IPS DF 4.7 (cell line): ENCODE measurements around the gene REG1A.

ENCODE experiments used
- DNase-seq: peaks from one replicate; pipeline ENCODE4 v3.0.0-alpha.2; 2013; ENCODE audit warnings: low spot score; ENCODE audit errors: extremely low read depth

REG1A gene, protein sequence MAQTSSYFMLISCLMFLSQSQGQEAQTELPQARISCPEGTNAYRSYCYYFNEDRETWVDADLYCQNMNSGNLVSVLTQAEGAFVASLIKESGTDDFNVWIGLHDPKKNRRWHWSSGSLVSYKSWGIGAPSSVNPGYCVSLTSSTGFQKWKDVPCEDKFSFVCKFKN

DNA sequence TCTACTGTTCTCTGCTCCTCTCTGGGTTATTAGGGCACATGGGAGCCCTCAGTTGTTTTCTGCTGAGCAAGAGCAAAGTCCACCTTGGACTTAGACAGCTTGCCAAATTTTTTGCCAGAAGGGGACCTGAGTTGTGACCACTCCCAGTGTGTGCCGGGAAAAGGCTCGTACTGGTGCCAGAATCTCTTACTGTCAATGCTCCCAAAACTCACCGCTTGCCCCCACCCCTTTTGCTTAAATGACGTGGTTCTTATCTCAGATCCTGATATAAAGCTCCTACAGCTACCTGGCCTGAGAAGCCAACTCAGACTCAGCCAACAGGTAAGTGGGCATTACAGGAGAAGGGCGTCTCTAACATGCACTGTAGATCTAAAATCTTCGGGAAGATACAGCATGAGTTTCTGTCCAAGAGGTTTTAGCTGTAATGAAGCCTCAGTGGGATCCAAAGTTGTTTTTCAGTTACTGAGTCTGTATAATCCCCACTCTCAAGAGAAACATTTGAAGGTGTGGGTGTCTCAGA lies at the start of gene REG1A:
REG1A (plus strand) TSS at position 295 of the 520 bp plus-strand sequence. CDS start 374 bp downstream, outside the sequence.
- DNase-seq = no peak

DNA sequence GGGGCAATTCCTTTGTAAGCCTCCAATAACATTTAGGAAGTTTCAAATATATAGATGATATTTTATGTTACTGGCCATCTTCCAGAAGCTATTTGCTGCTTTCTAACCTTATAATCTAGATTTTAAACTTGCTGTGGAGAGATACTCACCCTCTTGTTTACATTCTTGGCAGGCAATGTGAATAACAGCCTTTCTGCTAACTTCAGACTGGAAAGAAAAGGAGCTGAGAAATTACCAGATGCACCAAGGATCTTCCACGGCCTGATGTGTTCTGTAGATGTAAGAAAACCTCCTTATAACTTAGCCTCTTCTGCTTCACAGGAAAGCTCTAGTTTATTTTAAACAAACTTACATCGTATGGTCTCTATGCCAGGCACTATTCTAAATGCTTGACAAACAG lies 49.2 kb upstream of the REG1A start:
- no peak for DNase-seq

DNA sequence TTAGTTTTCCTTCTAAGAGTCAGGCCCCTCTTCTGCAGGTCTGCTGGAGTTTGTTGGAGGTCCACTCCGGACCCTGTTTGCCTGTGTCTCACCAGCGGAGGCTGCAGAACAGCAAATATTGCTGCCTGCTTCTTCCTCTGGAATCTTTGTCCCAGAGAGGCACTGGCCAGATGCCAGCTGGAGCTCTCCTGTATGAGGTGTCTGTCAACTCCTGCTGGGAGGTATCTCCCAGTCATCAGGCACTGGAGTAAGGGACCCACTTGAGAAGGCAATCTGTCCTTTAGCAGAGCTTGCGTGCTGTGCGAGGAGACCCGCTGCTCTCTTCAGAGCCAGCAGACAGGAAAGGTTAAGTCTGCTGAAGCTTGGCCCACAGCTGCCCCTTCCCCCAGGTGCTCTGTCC lies 37.3 kb upstream of the REG1A start:
- DNase-seq = no peak

DNA sequence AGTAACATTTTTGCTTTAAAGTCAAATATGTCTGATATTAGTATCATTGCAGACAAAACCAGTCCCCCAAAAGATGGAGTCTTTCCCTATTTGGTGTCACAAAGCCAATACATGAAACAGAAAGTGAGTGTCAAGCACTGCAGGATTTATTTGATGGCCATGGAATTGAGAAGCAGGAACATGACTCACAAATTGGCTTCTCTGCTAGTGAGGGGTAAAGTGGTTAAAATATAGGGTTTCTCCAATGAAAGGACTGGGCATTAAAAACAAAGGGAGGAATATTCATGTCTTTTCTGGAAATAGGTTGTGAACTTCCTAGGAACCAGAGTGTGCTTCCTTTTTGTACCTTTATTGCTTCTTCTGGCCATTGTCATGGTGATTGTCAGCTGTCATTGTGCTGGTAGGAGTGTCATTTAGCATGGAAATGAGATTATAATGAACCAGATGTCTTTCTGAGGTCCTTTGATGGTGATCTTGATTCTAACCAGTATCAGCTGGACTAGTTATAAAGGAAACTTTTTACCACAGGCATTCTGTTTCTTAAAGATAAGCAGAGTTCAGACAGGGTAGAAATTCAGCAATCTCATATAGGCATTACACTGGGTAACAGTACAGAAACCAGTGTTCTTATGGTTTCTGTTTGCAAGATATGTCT lies 36.6 kb upstream of the REG1A start:
- no peak for DNase-seq

DNA sequence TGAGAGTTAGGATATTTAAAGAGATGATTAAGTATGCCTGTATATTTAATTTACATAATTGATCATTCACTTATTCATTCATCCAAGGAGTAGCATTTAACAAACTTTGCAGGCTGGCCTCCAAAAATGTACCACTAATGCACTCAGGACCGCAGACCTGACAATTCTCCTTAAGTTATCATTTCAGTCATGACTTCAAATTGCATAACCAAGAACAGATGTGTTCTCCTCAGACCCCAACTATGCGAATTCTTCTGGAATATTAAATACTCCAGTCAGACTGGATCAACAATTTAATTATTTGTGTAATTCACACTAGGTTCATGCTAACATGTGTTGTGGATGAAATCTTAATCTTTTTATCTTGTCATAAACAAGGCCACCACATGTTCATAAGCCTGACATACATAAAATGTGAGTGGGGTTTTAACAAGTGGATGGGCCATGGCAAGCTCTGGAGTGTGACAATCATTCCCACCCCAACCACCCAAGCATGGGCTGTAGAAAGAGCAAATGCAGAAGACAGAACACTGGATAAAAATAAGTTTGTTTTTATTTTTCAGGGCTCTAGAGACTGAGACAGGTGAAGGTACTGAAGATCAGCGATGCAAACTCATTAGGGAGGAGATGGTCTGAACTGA lies 35.7 kb upstream of the REG1A start:
- no peak for DNase-seq

DNA sequence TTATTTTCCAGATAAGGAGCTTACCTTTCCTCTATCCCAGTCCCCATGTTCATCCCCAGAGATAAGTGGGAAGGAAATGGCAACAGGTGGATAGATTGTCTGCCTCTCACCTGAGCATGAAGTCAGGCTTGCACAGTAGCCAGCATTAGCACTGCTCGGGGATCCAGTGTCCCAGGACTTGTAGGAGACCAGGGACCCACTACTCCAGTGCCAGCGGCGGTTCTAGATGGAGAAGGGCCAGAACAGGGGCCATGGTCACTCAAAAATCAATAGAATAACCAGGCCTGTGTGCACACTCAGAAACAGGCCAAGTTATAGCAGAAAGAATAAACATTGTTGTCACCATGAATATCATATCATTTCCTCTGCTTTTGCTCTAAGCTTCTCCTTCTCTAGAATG lies 34.9 kb upstream of the REG1A start:
- no peak for DNase-seq

DNA sequence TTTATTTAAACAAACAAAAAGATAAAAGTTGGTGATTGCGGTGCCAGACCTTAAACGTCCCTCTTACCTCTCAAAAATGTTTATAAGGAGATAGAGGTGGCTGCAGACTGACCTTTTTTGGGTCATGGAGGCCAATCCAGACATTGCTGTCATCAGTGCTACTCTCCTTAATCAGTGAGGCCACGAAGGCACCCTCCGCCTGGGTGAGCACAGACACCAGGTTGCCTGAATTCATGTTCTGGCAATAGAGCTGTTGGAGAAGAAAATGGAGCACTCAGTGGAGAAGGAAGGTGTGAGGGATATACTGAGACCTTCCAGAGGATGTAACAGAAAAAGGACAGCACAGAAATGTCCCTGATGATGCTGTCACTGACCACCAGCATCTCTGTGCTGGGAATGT lies 34.0 kb upstream of the REG1A start:
- no peak for DNase-seq

DNA sequence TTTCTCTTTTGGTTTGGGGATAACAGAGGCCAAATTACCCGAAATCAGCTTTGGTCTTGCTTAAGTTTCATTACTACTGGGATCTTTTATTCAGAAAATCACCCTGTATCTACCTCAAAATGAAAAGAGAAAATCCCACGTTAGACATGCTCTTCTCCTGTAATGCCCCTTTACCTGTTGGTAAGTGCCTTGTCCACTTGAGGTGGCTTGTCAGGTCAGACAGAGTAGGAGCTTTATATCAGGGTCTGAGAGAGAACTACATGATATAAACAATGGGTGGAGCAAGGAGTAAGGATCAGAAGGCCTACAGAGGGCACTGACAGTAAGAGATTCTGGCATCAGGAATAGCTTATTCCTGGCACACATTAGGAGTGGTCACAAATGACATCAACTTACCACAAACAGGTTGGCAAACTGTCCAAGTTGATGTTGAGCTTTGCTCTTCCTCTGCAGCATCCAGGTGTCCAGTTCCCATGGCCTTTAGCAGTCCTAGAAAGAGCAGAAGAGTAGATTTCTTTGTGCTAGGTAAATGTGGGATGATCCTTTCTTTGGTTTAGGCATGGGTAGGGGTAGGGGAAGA lies 32.4 kb upstream of the REG1A start, which contains the start of gene REG1B:
REG1B (minus strand) TSS at position 209 of the 580 bp plus-strand sequence. CDS start 381 bp downstream, outside the sequence.
- no peak for DNase-seq

DNA sequence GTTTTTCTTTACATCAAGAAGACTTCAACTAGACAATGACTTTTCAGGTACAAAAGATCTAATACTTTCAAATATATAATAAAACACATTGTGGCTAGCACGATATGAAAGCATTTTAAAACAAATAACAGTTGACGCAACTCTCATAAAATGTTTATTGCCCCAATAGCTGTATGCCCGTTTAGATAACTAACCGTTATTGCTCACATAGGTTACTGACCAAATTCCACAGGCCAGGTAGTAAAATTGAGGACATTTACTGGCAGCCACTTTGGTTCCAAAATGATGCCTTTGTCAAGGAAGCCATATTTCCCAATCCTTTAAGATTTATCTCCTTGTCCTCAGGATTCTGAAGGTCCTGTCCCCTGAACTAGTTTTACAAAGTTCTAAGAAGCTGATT lies 29.6 kb upstream of the REG1A start:
- no peak for DNase-seq

DNA sequence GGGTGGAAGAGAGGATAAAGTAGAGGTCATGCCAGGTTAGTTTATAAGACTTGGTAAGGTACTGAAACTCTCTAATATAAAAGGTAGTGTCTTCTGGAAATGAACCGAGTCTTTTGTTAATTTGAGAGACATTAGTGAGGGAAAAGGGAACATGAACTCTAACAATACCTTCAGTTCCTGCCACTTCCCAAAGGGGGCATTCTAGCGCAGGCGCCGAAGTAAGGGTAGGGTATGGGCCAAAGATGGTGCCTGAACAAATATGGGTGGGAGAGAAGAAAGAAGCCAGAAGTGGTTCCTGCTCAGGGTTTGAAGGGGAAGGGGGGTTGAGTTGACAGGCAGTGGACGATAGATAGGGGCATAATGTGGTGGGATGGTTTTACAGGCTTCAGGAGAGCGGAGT lies 22.4 kb upstream of the REG1A start:
- no peak for DNase-seq

DNA sequence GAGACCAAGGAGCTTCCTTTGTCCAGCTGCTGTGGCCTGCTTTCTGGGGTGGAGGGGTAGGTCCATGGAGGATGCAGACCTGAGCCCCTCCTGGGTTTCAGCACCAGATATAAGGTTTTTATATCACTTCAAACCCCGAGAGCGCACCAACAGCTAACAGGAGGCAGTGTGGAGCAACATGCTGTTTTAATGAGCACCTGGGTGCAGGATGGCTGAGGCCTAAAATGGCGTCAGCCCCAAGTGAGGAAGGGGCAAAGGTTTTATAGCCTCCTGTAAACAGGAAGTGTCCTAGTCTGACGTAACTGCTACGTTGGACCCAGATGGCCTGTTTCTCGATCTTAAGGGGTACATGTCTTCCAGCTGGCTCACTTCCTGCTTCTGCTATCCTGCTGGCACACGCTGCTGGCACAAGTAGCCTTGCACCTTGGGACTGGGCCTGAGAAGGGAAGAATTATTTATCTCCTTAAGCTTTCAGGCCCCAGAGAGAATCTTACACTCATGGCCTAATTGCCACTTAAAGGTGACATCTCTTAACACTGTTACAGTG lies 21.1 kb upstream of the REG1A start:
- no peak for DNase-seq

DNA sequence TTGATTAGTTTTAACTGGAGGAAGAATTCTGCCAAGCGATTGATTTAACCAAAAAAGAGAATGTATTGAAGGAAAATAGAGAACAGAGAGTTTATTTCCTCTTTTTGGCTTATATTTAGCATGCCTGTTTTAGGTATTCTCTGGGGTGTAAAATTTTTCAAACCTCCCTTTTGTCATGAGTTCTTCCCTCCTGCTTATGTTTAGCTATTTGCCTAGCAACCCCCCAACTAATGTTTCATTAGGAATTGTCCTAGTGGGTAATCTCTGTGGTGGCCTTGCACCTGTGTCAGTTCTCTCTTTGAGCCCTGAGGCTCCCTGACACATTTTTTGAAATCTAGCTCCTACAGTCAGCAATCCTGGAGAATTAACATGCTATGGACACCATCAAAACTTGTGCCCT lies 20.0 kb upstream of the REG1A start:
- DNase-seq = no peak

DNA sequence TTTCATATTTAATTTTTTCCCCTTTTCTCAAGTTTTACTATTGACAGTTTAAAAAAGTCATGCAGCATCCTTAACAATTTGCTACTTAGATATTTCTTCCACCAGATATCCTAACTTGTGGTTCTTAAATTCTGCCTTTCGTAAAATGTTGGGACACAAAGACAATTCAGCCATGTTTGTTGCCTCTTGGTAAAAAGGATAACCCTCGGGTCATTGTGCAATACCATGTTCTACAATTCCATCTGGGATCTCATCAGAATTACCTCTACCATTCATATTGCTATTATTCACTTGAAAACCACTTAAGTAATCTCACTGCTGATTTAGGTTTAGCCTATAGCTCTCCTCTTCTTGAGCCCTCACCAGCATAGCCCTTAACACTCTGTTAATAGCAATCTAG lies 19.3 kb upstream of the REG1A start:
- no peak for DNase-seq

DNA sequence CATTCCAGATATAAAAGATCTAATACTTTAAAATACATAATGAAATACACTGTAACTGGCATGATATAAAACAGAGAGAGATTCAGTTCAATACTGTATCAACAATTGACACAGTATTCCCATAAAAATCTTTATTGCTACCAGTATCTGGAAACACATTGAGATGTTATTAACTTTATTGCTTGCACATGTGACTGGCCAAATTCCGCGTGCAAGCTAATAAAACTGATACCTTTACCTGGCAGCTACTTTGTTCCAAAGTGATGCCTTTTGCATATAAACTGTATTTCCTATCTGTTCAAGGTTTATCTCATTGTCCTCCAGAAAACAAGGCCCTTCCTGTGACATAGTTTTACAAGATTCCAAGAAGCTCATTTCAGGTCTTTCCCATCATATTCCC lies 17.1 kb upstream of the REG1A start:
- no peak for DNase-seq

DNA sequence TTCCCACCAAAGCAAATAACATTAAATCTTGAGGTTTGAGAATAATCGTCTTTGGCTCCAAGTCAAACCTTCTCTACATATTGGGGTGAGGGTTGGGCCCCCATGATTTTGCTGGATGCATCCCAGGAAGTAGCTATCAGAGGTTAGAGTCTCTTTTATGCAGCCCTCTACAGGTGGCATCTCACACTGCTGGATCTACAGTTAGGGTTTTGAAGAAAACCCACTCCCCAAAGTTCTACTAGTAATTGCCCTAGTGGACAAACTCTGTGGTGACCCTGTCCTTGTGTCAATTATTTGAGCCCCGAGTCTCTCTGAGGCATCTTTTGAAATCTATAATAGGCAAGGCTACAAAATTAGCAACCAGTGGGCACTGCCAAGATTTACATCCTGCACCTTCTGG lies 15.0 kb upstream of the REG1A start:
- DNase-seq = no peak

DNA sequence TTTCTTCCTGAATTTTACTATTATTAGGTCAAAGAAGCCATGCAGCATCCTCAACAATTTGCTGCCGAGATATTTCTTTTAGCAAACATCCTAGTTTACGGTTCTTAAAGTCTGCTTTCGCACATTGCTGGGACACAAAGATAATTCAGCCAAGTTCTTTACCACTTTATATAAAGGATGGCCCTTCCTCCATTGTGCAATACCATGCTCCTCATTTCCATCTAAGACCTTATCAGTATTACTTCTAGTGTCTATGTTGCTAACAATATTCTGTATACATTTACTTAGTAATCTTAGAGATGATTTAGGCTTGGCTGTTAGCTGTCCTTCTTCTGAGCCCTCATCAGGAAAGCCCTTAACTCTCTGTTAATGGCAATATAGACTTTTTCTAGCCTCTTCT lies 8.0 kb upstream of the REG1A start:
- no peak for DNase-seq

DNA sequence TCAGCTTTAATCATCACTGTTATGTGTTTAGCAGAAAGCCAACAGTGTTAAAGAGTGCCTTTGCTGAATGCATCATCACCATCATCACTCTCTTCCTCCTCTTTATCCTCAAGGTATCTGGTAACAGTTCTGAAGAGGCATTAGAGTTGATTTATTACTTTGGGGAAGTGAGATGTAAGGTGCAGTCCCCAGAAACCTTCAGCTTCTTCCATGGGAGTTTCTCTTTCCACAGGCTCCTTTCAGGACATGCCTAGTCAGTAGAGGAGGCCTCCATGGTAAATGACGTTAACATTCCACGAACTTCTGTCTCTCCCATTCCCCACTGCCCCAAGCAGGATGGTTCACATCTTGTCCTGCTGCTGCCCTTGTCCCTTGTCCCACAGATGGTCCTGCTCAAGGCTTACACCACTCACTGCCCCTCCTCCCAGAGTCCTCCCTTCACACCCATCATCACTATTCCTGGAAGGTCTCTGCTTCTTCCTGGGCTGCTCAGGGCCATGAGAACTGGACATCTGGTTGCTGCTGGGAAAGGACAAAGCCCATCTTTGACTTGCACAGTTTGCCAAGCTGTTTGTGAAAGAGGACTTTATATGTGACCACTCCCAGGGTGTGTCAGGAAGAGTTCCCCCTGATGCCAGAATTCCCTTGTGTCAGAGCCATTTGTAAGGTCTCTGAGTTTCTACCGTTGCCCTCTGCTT lies 5.3 kb upstream of the REG1A start:
- no peak for DNase-seq

DNA sequence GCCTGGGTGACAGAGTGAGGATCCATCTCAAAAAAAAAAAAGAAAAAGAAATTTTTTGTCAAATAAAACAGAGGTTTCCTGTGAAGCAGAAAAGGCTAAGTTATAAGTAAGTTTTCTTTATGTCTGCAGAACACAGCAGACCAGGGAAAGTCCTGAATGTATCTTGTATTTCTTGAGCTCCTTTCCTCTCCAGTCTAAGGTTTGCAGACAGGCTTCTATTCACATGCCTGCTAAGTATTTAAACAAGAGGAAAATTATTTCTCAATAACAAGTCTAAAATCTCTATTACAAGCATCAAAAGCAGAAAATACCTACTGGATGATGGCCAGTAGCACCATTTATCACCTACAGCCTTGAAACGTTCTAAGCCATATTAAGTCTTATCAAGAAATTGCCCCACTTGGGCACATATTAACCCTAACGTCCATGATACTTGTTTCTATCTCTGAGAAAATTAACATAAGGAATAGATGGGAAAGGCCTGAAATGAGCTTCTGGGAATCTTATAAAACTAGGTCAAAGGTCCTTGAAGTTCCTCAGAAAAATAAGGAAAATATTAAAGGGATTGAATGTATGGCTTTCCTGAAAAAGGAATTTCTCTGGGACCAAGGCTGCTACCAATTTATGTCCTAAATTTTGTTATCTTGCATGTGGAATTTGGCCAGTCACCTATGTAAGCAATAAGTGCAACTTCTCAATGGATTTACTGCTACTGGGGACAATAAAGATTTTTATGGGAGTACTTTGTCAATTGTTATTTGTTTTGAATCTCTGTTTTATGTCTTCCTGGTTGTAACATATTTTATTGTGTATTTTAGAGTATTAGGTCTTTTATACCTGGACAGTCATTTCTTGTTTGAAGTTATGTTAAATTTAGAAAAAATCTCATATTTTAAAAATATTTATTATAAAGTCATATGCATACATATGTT lies 3.0 kb upstream of the REG1A start:
- DNase-seq = no peak

DNA sequence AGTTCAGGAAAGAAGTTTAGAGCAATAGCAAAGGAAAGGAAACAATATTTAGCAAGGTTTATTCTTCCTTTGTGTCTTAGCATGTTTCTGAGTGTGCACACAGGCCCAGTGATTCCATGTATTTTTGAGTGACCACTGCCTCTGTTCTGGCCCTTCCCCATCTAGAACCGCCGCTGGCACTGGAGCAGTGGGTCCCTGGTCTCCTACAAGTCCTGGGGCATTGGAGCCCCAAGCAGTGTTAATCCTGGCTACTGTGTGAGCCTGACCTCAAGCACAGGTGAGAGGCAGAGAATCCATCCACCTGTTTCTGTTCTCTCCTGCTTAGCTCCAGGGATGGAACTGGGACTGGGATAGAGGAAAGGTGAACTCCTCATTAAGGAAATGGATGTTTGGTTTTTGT lies 2.4 kb downstream of the REG1A start:
- no peak for DNase-seq
